ENCODE results near the gene RINL. TPM values are rescaled to one million over a fixed set of nuclear protein-coding genes. Genes with fewer than 3 reads are reported as not detected.

Gene RINL
- polyA plus RNA-seq, 1 donor from 2014 or later = 0.77 TPM

DNA sequence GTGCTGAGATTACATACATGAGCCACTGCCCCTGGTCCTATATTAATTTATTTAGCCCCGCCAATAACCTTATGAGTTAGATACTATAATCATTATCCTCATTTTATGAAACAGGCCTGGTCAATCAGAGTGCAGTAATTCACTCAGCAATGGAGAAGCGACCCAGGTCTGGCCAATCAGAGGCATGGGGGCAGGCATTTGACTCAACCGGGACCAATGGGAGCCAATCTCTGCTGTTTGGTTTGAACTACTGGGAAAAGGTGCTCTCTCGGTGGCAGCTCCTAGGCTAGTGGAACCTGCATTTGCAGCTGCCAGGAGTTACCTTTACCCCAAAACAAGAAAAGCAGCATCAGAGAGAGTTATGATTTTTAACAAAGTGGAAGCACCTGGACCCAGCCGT lies 14.8 kb upstream of the RINL start:
- Histone ChIP-seq H3K4me3 (ENCODE audit: low read length) (no peak overlapping the region), H3K36me3 (ENCODE audit: insufficient read depth, low read length) (no peaks in the 10 kb centered on the region), H3K9ac (ENCODE audit: low read length) (no peak overlapping the region), H3K9me3 (ENCODE audit: low read length) (no peaks in the 10 kb centered on the region), H3K27ac (ENCODE audit: low read length) (no peak overlapping the region), H3K79me2 (replicated peaks; ENCODE audit: insufficient read depth, low read length) (no peaks in the 10 kb centered on the region), H3F3A (ENCODE audit: insufficient read depth, low read length, poor library complexity, severe bottlenecking) (no peaks in the 10 kb centered on the region), H2AFZ (ENCODE audit: low read depth, low read length) (no peak overlapping the region), H3K27me3 (ENCODE audit: insufficient read depth, low read depth, low read length) (no peaks in the 10 kb centered on the region), H3K9me2 (ENCODE audit: insufficient read depth, low read length) (no peaks in the 10 kb centered on the region), H3K4me2 (ENCODE audit: low read length) (no peak overlapping the region), H4K20me1 (ENCODE audit: insufficient read depth) (no peaks in the 10 kb centered on the region)
- TF ChIP-seq EP300 (conservative IDR thresholded peaks at IDR 0.05; ENCODE audit: poor library complexity, severe bottlenecking) (no peak), POLR2AphosphoS5 (IDR thresholded peaks at IDR 0.05) (no peak), EZH2 (IDR thresholded peaks at IDR 0.05; ENCODE audit: borderline replicate concordance, insufficient read depth, low read length, poor library complexity, severe bottlenecking) (no peak), RAD21 (conservative IDR thresholded peaks at IDR 0.05) (no peak), SMC3 (conservative IDR thresholded peaks at IDR 0.05; ENCODE audit: poor library complexity) (no peak), TAF1 (IDR thresholded peaks at IDR 0.05; ENCODE audit: low read depth) (no peak), MXI1 (conservative IDR thresholded peaks at IDR 0.05; ENCODE audit: poor library complexity, severe bottlenecking) (no peak)
- TF ChIP-seq, protein P1, sequence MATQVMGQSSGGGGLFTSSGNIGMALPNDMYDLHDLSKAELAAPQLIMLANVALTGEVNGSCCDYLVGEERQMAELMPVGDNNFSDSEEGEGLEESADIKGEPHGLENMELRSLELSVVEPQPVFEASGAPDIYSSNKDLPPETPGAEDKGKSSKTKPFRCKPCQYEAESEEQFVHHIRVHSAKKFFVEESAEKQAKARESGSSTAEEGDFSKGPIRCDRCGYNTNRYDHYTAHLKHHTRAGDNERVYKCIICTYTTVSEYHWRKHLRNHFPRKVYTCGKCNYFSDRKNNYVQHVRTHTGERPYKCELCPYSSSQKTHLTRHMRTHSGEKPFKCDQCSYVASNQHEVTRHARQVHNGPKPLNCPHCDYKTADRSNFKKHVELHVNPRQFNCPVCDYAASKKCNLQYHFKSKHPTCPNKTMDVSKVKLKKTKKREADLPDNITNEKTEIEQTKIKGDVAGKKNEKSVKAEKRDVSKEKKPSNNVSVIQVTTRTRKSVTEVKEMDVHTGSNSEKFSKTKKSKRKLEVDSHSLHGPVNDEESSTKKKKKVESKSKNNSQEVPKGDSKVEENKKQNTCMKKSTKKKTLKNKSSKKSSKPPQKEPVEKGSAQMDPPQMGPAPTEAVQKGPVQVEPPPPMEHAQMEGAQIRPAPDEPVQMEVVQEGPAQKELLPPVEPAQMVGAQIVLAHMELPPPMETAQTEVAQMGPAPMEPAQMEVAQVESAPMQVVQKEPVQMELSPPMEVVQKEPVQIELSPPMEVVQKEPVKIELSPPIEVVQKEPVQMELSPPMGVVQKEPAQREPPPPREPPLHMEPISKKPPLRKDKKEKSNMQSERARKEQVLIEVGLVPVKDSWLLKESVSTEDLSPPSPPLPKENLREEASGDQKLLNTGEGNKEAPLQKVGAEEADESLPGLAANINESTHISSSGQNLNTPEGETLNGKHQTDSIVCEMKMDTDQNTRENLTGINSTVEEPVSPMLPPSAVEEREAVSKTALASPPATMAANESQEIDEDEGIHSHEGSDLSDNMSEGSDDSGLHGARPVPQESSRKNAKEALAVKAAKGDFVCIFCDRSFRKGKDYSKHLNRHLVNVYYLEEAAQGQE (IDR thresholded peaks at IDR 0.05; ENCODE audit: borderline replicate concordance) = no peak
- TF ChIP-seq, protein P2, sequence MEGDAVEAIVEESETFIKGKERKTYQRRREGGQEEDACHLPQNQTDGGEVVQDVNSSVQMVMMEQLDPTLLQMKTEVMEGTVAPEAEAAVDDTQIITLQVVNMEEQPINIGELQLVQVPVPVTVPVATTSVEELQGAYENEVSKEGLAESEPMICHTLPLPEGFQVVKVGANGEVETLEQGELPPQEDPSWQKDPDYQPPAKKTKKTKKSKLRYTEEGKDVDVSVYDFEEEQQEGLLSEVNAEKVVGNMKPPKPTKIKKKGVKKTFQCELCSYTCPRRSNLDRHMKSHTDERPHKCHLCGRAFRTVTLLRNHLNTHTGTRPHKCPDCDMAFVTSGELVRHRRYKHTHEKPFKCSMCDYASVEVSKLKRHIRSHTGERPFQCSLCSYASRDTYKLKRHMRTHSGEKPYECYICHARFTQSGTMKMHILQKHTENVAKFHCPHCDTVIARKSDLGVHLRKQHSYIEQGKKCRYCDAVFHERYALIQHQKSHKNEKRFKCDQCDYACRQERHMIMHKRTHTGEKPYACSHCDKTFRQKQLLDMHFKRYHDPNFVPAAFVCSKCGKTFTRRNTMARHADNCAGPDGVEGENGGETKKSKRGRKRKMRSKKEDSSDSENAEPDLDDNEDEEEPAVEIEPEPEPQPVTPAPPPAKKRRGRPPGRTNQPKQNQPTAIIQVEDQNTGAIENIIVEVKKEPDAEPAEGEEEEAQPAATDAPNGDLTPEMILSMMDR (IDR thresholded peaks at IDR 0.05; ENCODE audit: poor library complexity, severe bottlenecking) = no peak

DNA sequence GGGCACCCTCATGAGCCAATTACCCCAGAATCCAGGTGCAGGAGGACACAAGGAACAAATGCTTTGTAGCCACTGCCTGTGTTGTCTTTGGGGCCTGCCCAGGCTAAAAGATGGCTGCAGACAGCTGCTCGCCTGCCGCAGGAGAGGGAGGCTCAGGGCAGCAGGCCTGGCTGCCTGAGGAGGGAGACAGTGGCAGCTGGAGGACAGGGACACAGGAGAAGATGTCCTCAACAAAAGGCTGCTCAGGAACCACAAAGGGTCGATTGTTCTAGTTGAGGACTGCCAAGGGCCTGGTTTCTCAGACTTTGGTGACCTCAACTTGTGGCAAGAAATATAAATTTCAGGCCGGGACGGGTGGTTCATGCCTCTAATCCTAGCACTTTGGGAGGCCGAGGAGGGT lies 13.7 kb upstream of the RINL start:
- TF ChIP-seq EP300 (conservative IDR thresholded peaks at IDR 0.05; ENCODE audit: poor library complexity, severe bottlenecking) (no peak), TAF1 (IDR thresholded peaks at IDR 0.05; ENCODE audit: low read depth) (no peak), POLR2AphosphoS5 (IDR thresholded peaks at IDR 0.05) (no peak), RAD21 (conservative IDR thresholded peaks at IDR 0.05) (no peak), EZH2 (IDR thresholded peaks at IDR 0.05; ENCODE audit: borderline replicate concordance, insufficient read depth, low read length, poor library complexity, severe bottlenecking) (no peak), SMC3 (conservative IDR thresholded peaks at IDR 0.05; ENCODE audit: poor library complexity) (no peak), MXI1 (conservative IDR thresholded peaks at IDR 0.05; ENCODE audit: poor library complexity, severe bottlenecking) (no peak)
- TF ChIP-seq, protein P2 (IDR thresholded peaks at IDR 0.05; ENCODE audit: poor library complexity, severe bottlenecking) = no peak
- TF ChIP-seq, protein P1 (IDR thresholded peaks at IDR 0.05; ENCODE audit: borderline replicate concordance) = no peak
- no peaks in the 10 kb centered on the region for H3K9me2 ChIP-seq (ENCODE audit: insufficient read depth, low read length)
- no peak overlapping the region for H3K9ac ChIP-seq (ENCODE audit: low read length)
- H4K20me1 ChIP-seq (ENCODE audit: insufficient read depth) = no peaks in the 10 kb centered on the region
- no peak overlapping the region for H3K4me3 ChIP-seq (ENCODE audit: low read length)
- H3K36me3 ChIP-seq (ENCODE audit: insufficient read depth, low read length) = no peaks in the 10 kb centered on the region
- H3K27ac ChIP-seq (ENCODE audit: low read length) = no peak overlapping the region
- H3K4me2 ChIP-seq (ENCODE audit: low read length) = no peak overlapping the region
- H3K9me3 ChIP-seq (ENCODE audit: low read length) = no peaks in the 10 kb centered on the region
- no peaks in the 10 kb centered on the region for H3K27me3 ChIP-seq (ENCODE audit: insufficient read depth, low read depth, low read length)
- no peaks in the 10 kb centered on the region for H3F3A ChIP-seq (ENCODE audit: insufficient read depth, low read length, poor library complexity, severe bottlenecking)
- no peak overlapping the region for H2AFZ ChIP-seq (ENCODE audit: low read depth, low read length)
- H3K79me2 ChIP-seq (replicated peaks; ENCODE audit: insufficient read depth, low read length) = no peaks in the 10 kb centered on the region

Data from neural cell (in vitro differentiated cells).